ENCODE measurements around the gene COL6A2.

GRCh38 chr21:46099476-46099875 lies 1.6 kb downstream of the COL6A2 start:
- no peak for TF ChIP-seq CTCF (IDR thresholded peaks at IDR 0.05 in 2 of 3, conservative IDR thresholded peaks at IDR 0.05 in 1 of 3; ENCODE audit: borderline replicate concordance in 1 of 3, insufficient read depth in 1 of 3, low read depth in 2 of 3, low read length in 2 of 3)
- no peak for TF ChIP-seq JUND (IDR thresholded peaks at IDR 0.05)
- no peak for TF ChIP-seq POLR2AphosphoS5 (IDR thresholded peaks at IDR 0.05; ENCODE audit: low read depth, low read length)
- no peak for TF ChIP-seq TCF7L2 (IDR thresholded peaks at IDR 0.05; ENCODE audit: borderline replicate concordance, extremely low read depth, insufficient read depth, insufficient read length)
- no peak for TF ChIP-seq YY1 (IDR thresholded peaks at IDR 0.05; ENCODE audit: extremely low read depth, insufficient replicate concordance, low read depth, low read length)
- TF ChIP-seq RAD21 (IDR thresholded peaks at IDR 0.05; ENCODE audit: low read depth): no peak
- TF ChIP-seq EZH2 (IDR thresholded peaks at IDR 0.05): no peak
- no peak for TF ChIP-seq POLR2A (IDR thresholded peaks at IDR 0.05; ENCODE audit: borderline replicate concordance, extremely low read depth, insufficient read depth, insufficient read length)
- TF ChIP-seq MAX (IDR thresholded peaks at IDR 0.05): no peak

All from HCT116 (cell line).